HEK293T (cell line): Measurements from ENCODE around the gene KEAP1.

ENCODE experiments used
- BHLHE40 ChIP-seq: fragments of 450-650 bp; IDR thresholded peaks from 2 replicates; pipeline ENCODE4 v1.6.1; 2016; ENCODE audit warnings: mild to moderate bottlenecking, moderate library complexity, borderline replicate concordance
- CTBP1 ChIP-seq: fragments of 450-650 bp; IDR thresholded peaks from 2 replicates; pipeline ENCODE4 v1.6.1; 2016; ENCODE audit warnings: borderline replicate concordance
- FOXK2 ChIP-seq: fragments of 450-650 bp; IDR thresholded peaks from 2 replicates; pipeline ENCODE4 v1.6.1; 2016; ENCODE audit warnings: mild to moderate bottlenecking
- FOXM1 ChIP-seq: fragments of 450-650 bp; IDR thresholded peaks from 2 replicates; pipeline ENCODE4 v1.6.1; 2017; ENCODE audit warnings: mild to moderate bottlenecking, borderline replicate concordance
- L3MBTL2 ChIP-seq: fragments of 450-650 bp; conservative IDR thresholded peaks from 2 replicates; pipeline ENCODE4 v1.6.1; 2016; ENCODE audit warnings: mild to moderate bottlenecking
- SP1 ChIP-seq: fragments of 450-650 bp; IDR thresholded peaks from 2 replicates; pipeline ENCODE4 v1.6.1; 2017

- TF ChIP-seq BHLHE40: no peak
- TF ChIP-seq L3MBTL2: no peak
- no peak for TF ChIP-seq CTBP1
- TF ChIP-seq FOXM1: no peak
- TF ChIP-seq FOXK2: no peak
- TF ChIP-seq SP1: no peak
These were observed 52.8 kb downstream of the KEAP1 start for GRCh38 chr19:10450191-10450852.
